Activated CD8-positive, alpha-beta T cell treated with anti-CD3 and anti-CD28 coated beads for 36 hours (primary cell): Measurements from ENCODE around the gene YAF2. TPM values are rescaled to one million over a fixed set of nuclear protein-coding genes. Genes with fewer than 3 reads are reported as not detected.

Source experiments
- ATAC-seq: fragments of 200-7000 bp; cut with Tn5 transposase; one replicate; pipeline ENCODE4 v1.10.0; 2021; ENCODE audit warnings: mild to moderate bottlenecking, moderate library complexity
- CTCF ChIA-PET: fragments of 350-600 bp; sonication (Branson Sonifier 250); formaldehyde crosslinking; loops from one replicate; lab custom pipeline; 2021; ENCODE audit warnings: antibody characterized with exemption; lab: Charles Lee
- POLR2A ChIA-PET: fragments of 350-600 bp; sonication (Branson Sonifier 250); formaldehyde crosslinking; loops from one replicate; lab custom pipeline; 2021; ENCODE audit warnings: antibody characterized with exemption; lab: Charles Lee
- DNase-seq: peaks from one replicate; pipeline ENCODE4 v3.0.0-alpha.2; 2020
- H3K27ac Mint-ChIP-seq: one replicate; pipeline ENCODE4 v1.8.0; 2021; ENCODE audit warnings: mild to moderate bottlenecking, mixed read lengths
- H3K27me3 Mint-ChIP-seq: one replicate; pipeline ENCODE4 v1.8.0; 2021; ENCODE audit warnings: mixed read lengths
- H3K36me3 Mint-ChIP-seq: one replicate; pipeline ENCODE4 v1.8.0; 2021; ENCODE audit warnings: low read depth, mixed read lengths
- H3K4me1 Mint-ChIP-seq: one replicate; pipeline ENCODE4 v1.8.0; 2021; ENCODE audit warnings: low read depth, mixed read lengths
- H3K4me3 Mint-ChIP-seq: one replicate; pipeline ENCODE4 v1.8.0; 2021; ENCODE audit warnings: mild to moderate bottlenecking, moderate library complexity, mixed read lengths
- H3K9me3 Mint-ChIP-seq: one replicate; pipeline ENCODE4 v1.8.0; 2021; ENCODE audit warnings: mixed read lengths
- intact Hi-C: fragments of 100-400 bp; cut with micrococcal nuclease; formaldehyde crosslinking; loops from one replicate; pipeline ENCODE4 v1.10.0; 2022
- total RNA-seq, 2 experiments: library from RNA; stranded (reverse); gene quantifications; one replicate each; pipeline ENCODE4 v1.2.3, GENCODE V29; 2021
- TF ChIP-seq, protein P1 (sequence below): fragments of 200-600 bp; IDR thresholded peaks from one replicate; pipeline ENCODE4 v1.8.0; 2022; ENCODE audit warnings: antibody characterized with exemption, mild to moderate bottlenecking

Gene YAF2
- total RNA-seq, 2 experiments from 2014 or later = 39.4 to 40.8 TPM

- no peak overlapping the region for H3K27ac Mint-ChIP-seq
- peaks cover 6% of the 10 kb centered on the region for H3K27me3 Mint-ChIP-seq
- ATAC-seq (no peak), DNase-seq (no peak)
- ChIA-PET POLR2A (no interaction called here), CTCF (interaction anchor here (1.0 kb wide), 1 partner anchor 13 kb away, joined by 3 read pairs; no protein-coding TSS in a partner anchor)
- no peak overlapping the region for H3K4me3 Mint-ChIP-seq
- H3K4me1 Mint-ChIP-seq = peaks cover 2% of the 10 kb centered on the region
- H3K36me3 Mint-ChIP-seq = no peaks in the 10 kb centered on the region
- intact Hi-C loops = no loop called here
- TF ChIP-seq, protein P1, sequence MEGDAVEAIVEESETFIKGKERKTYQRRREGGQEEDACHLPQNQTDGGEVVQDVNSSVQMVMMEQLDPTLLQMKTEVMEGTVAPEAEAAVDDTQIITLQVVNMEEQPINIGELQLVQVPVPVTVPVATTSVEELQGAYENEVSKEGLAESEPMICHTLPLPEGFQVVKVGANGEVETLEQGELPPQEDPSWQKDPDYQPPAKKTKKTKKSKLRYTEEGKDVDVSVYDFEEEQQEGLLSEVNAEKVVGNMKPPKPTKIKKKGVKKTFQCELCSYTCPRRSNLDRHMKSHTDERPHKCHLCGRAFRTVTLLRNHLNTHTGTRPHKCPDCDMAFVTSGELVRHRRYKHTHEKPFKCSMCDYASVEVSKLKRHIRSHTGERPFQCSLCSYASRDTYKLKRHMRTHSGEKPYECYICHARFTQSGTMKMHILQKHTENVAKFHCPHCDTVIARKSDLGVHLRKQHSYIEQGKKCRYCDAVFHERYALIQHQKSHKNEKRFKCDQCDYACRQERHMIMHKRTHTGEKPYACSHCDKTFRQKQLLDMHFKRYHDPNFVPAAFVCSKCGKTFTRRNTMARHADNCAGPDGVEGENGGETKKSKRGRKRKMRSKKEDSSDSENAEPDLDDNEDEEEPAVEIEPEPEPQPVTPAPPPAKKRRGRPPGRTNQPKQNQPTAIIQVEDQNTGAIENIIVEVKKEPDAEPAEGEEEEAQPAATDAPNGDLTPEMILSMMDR = no peak
- H3K9me3 Mint-ChIP-seq = no peaks in the 10 kb centered on the region
Observed at GRCh38 chr12:42283739-42284138, 45.7 kb upstream of the YAF2 start.

- CTCF ChIA-PET = interaction anchor here (1.2 to 2.5 kb wide), 2 partner anchors 14 to 89 kb away, joined by 3 to 7 read pairs; no protein-coding TSS in a partner anchor
- ATAC-seq = no peak
- TF ChIP-seq, protein P1 = no peak
- Mint-ChIP-seq H3K27me3 (peaks cover 4% of the 10 kb centered on the region), H3K4me3 (no peak overlapping the region), H3K9me3 (no peaks in the 10 kb centered on the region), H3K27ac (no peak overlapping the region), H3K36me3 (no peaks in the 10 kb centered on the region), H3K4me1 (peaks cover 2% of the 10 kb centered on the region)
- intact Hi-C loops = no loop called here
- POLR2A ChIA-PET = no interaction called here
- DNase-seq = no peak
Observed at GRCh38 chr12:42282294-42282693, 44.2 kb upstream of the YAF2 start.

GRCh38 chr12:42281844-42282243 lies 43.8 kb upstream of the YAF2 start:
- POLR2A ChIA-PET = no interaction called here
- TF ChIP-seq, protein P1 = no peak
- CTCF ChIA-PET = interaction anchor here (1.2 to 2.5 kb wide), 2 partner anchors 15 to 90 kb away, joined by 3 to 7 read pairs; no protein-coding TSS in a partner anchor
- Mint-ChIP-seq H3K4me3 (no peak overlapping the region), H3K27me3 (peaks cover 3% of the 10 kb centered on the region), H3K27ac (no peak overlapping the region), H3K9me3 (no peaks in the 10 kb centered on the region), H3K4me1 (peaks cover 2% of the 10 kb centered on the region), H3K36me3 (no peaks in the 10 kb centered on the region)
- intact Hi-C loops = no loop called here
- no peak for ATAC-seq
- no peak for DNase-seq

- peaks cover 3% of the 10 kb centered on the region for H3K27me3 Mint-ChIP-seq
- intact Hi-C loops = no loop called here
- TF ChIP-seq, protein P1 = no peak
- peaks cover 2% of the 10 kb centered on the region for H3K4me1 Mint-ChIP-seq
- H3K4me3 Mint-ChIP-seq = no peak overlapping the region
- H3K27ac Mint-ChIP-seq = no peak overlapping the region
- ATAC-seq (no peak), DNase-seq (no peak)
- H3K36me3 Mint-ChIP-seq = no peaks in the 10 kb centered on the region
- CTCF ChIA-PET = interaction anchor here (1.2 to 2.5 kb wide), 2 partner anchors 15 to 90 kb away, joined by 3 to 7 read pairs; no protein-coding TSS in a partner anchor
- no peaks in the 10 kb centered on the region for H3K9me3 Mint-ChIP-seq
- POLR2A ChIA-PET = no interaction called here
Observed at GRCh38 chr12:42281278-42281677, 43.2 kb upstream of the YAF2 start.

- CTCF ChIA-PET = interaction anchor here (1.9 kb wide), 1 partner anchor 18 kb away, joined by 5 read pairs; no protein-coding TSS in a partner anchor
- DNase-seq = no peak
- intact Hi-C loops = no loop called here
- ATAC-seq = no peak
- no peak overlapping the region for H3K4me3 Mint-ChIP-seq
- H3K36me3 Mint-ChIP-seq = no peaks in the 10 kb centered on the region
- H3K4me1 Mint-ChIP-seq = no peaks in the 10 kb centered on the region
- POLR2A ChIA-PET = no interaction called here
- H3K27me3 Mint-ChIP-seq = peaks cover 3% of the 10 kb centered on the region
- no peaks in the 10 kb centered on the region for H3K9me3 Mint-ChIP-seq
- TF ChIP-seq, protein P1 = no peak
- H3K27ac Mint-ChIP-seq = no peak overlapping the region
Observed at GRCh38 chr12:42278128-42278510, 40.1 kb upstream of the YAF2 start.
